Activated naive CD8-positive, alpha-beta T cell treated with anti-CD3 and anti-CD28 coated beads, Interleukin-2, amount 50 U/mL, for 16 hours (primary cell): ENCODE results near the gene CEACAM4.
A peak's percentile ranks its signal among the peaks of the same experiment; 100 is the strongest.
"Not testable (repeated sequence)": the region's sequence is repeated elsewhere in the genome, so short reads cannot be mapped to it uniquely, and the experiment has no call there.

ENCODE experiments used
- DNase-seq: peaks from one replicate; pipeline ENCODE4 v3.0.0-alpha.2; 2020; ENCODE audit warnings: low read depth, low spot score

Gene CEACAM4

GRCh38 chr19:41586064-41586463 lies 40.8 kb downstream of the CEACAM4 start:
- DNase-seq = no peak

- DNase-seq = no peak
Observed at GRCh38 chr19:41584931-41585330, 41.9 kb downstream of the CEACAM4 start.

- no peak for DNase-seq
Observed at GRCh38 chr19:41584260-41584810, 42.5 kb downstream of the CEACAM4 start.

GRCh38 chr19:41582577-41583182 lies 44.2 kb downstream of the CEACAM4 start:
- DNase-seq = not testable (repeated sequence)

- DNase-seq = not testable (repeated sequence)
Observed at GRCh38 chr19:41581068-41581467, 45.8 kb downstream of the CEACAM4 start.

GRCh38 chr19:41578886-41579285 lies 48.0 kb downstream of the CEACAM4 start:
- no peak for DNase-seq

- no peak for DNase-seq
Observed at GRCh38 chr19:41577833-41578232, 49.0 kb downstream of the CEACAM4 start.

- DNase-seq = no peak
Observed at GRCh38 chr19:41577144-41577830, 49.6 kb downstream of the CEACAM4 start.

- no peak for DNase-seq
Observed at GRCh38 chr19:41575998-41576397, 50.9 kb downstream of the CEACAM4 start, which contains the start of gene CEACAM21. TSS of gene CEACAM21 (plus strand) at chr19:41576166. CDS start at chr19:41576275, 109 bp downstream.

GRCh38 chr19:41570639-41571112 lies 56.2 kb downstream of the CEACAM4 start:
- DNase-seq = peak; percentile 73

- DNase-seq = no peak
Observed at GRCh38 chr19:41570179-41570578, 56.7 kb downstream of the CEACAM4 start.

GRCh38 chr19:41569481-41570150 lies 57.3 kb downstream of the CEACAM4 start:
- no peak for DNase-seq
